ENCODE data around the gene BUD31.

DNA sequence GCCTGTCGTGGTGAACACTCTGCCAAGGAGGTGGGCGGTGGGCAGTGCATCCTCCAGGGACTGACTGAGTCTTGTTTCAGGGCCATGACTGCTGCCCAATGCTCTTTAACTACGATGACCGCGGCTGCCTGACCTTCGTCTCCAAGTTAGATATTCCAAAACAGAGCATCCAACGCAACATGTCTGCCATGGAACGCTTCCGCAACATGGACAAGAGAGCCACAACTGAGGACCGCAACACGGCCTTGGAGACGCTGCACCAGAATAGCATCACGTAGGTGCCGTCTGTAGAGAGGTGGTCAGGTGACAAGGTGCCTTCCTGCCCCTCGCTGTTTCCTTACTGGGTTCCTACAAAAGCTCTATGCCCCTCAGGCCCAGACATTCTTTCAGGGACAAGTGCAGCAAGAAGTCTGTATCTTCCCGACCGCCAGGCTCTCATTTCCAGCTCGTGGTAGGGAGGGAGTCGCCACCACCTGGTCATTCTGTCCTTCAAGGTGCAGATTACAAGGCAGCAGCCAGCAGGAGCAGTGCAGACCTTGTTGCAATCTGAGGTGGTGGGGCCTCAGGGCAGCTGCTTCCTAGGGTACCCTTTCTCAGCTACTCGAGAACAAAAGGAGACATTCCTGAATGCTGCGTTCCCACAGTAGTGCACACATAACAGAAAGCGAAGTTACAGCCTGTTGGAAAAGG, 49.2 kb upstream of the BUD31 start:
- TF ChIP-seq NFRKB (IDR thresholded peaks at IDR 0.05) (no peak), LEF1 (IDR thresholded peaks at IDR 0.05; ENCODE audit: borderline replicate concordance) (no peak), FOXK2 (IDR thresholded peaks at IDR 0.05) (no peak), SP1 (IDR thresholded peaks at IDR 0.05) (no peak), ARNT (IDR thresholded peaks at IDR 0.05) (no peak), FOXA1 (IDR thresholded peaks at IDR 0.05) (no peak), ELF4 (IDR thresholded peaks at IDR 0.05) (no peak), FOXM1 (IDR thresholded peaks at IDR 0.05; ENCODE audit: borderline replicate concordance) (no peak)
